Vagina (tissue), 2 donors: Measurements from ENCODE around the gene S100A9.

Source experiments
- POLR2AphosphoS5 ChIP-seq, 2 donors: sonication (generic); formaldehyde crosslinking; IDR thresholded peaks; one replicate each; pipeline ENCODE4 v1.9.0; 2017; ENCODE audit warnings: antibody characterized with exemption in 2 of 2, mild to moderate bottlenecking in 2 of 2, low read depth in 1 of 2; ENCODE audit not compliant: insufficient read depth in 1 of 2
- TF ChIP-seq, protein P1 (sequence below), 3 experiments: fragments of 450-650 bp in 2 of 3; fragments of 200-600 bp in 1 of 3; sonication (generic) in 1 of 3; IDR thresholded peaks; one replicate each; pipeline ENCODE4 v1.5.1; 2017 to 2019; ENCODE audit warnings: antibody characterized with exemption in 3 of 3, mild to moderate bottlenecking in 2 of 3, moderate library complexity in 2 of 3

DNA sequence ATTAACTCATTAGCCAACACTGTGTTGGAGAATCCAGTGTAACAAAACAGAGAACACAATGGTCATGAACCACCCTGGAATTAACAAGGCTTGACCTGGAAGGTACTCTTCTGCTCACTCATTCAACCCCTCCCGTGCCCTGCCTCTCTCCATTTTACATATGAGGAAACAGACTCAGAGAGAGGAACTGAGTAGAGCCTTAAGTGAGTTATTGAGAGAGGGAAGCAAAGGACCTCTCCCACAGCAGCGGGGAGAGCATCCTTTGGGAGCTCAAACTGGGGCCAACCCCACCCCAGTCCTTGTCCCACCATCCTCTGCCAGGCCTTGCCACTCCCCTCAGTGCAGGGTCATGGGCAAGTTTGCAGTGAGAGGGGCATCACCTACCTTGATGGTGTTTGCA lies 16.4 kb downstream of the S100A9 start:
- TF ChIP-seq, protein P1, sequence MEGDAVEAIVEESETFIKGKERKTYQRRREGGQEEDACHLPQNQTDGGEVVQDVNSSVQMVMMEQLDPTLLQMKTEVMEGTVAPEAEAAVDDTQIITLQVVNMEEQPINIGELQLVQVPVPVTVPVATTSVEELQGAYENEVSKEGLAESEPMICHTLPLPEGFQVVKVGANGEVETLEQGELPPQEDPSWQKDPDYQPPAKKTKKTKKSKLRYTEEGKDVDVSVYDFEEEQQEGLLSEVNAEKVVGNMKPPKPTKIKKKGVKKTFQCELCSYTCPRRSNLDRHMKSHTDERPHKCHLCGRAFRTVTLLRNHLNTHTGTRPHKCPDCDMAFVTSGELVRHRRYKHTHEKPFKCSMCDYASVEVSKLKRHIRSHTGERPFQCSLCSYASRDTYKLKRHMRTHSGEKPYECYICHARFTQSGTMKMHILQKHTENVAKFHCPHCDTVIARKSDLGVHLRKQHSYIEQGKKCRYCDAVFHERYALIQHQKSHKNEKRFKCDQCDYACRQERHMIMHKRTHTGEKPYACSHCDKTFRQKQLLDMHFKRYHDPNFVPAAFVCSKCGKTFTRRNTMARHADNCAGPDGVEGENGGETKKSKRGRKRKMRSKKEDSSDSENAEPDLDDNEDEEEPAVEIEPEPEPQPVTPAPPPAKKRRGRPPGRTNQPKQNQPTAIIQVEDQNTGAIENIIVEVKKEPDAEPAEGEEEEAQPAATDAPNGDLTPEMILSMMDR (IDR thresholded peaks at IDR 0.05): no peak
- no peak for TF ChIP-seq POLR2AphosphoS5 (IDR thresholded peaks at IDR 0.05; ENCODE audit: insufficient read depth in 1 of 2, low read depth in 1 of 2)
